HG02938 (cell line): ENCODE measurements around the gene ZBTB21.

ENCODE experiments used
- ATAC-seq: cut with Tn5 transposase; IDR thresholded peaks from one replicate; pipeline ENCODE4 v1.9.1; 2021; ENCODE audit warnings: mild to moderate bottlenecking, moderate library complexity; ENCODE audit not compliant: unreplicated experiment

ZBTB21 gene

GRCh38 chr21:42009831-42010506, at the start of gene ZBTB21:
Gene ZBTB21 (minus strand): TSS chr21:42010360. CDS start chr21:41994095, 16,265 bp downstream.
- ATAC-seq = peak; percentile 66

- ATAC-seq = no peak
These were observed 49.6 kb upstream of the ZBTB21 start for GRCh38 chr21:42059721-42060120.

GRCh38 chr21:42059141-42059540, 49.0 kb upstream of the ZBTB21 start:
- ATAC-seq = no peak

GRCh38 chr21:42058631-42059111, 48.5 kb upstream of the ZBTB21 start:
- no peak for ATAC-seq

DNA sequence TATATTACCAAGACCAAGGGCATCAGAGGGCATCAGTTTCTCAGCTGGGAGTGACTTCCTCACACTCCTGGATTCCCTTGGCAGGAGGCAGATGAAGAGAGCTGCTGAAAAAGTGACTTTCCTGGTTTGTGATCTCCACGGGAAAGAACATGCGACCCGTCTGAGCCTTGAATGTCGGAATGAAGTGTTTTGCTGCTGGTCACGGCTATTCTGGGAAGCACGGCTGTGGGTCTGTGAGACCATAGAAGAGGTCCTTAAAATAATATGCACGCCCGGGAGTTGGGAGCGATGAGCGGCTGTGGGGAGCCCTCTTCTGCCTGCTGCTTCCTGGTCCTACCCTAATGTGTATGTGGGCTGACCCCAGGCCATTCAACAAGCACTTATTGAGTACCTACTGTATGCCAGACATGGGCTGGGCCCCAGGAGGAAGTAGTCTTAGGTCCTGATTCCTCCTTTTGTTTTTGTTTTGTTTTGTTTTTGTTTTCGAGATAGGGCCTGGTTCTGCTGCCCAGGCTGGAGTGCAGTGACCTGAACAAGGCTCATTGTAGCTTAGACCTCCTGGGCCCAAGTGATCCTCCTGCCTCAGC, 47.8 kb upstream of the ZBTB21 start:
- no peak for ATAC-seq

GRCh38 chr21:42056996-42057689, 47.0 kb upstream of the ZBTB21 start:
- ATAC-seq = no peak

GRCh38 chr21:42056468-42056867, 46.3 kb upstream of the ZBTB21 start:
- ATAC-seq = no peak

DNA sequence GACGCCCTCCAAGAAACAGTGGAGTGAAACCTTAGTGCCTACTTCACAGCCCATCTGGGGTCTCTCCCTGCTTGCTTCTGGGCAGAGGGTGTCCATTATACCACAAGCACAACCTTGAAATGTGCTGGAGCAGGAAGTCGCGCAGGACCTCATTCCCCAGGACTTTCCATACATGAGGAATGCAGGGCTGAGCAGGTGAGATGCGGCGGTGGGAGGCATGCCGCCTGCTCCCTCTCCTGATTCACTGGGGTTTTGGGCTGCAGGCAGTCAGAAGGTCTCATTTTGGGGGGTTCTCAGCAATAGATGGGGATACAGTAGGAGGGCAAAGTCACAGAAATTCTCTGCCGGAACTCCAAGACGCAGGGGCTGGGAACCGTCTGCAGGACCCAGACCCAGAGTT, 45.3 kb upstream of the ZBTB21 start:
- ATAC-seq = no peak

- no peak for ATAC-seq
These were observed 41.6 kb upstream of the ZBTB21 start for GRCh38 chr21:42051788-42052187.

DNA sequence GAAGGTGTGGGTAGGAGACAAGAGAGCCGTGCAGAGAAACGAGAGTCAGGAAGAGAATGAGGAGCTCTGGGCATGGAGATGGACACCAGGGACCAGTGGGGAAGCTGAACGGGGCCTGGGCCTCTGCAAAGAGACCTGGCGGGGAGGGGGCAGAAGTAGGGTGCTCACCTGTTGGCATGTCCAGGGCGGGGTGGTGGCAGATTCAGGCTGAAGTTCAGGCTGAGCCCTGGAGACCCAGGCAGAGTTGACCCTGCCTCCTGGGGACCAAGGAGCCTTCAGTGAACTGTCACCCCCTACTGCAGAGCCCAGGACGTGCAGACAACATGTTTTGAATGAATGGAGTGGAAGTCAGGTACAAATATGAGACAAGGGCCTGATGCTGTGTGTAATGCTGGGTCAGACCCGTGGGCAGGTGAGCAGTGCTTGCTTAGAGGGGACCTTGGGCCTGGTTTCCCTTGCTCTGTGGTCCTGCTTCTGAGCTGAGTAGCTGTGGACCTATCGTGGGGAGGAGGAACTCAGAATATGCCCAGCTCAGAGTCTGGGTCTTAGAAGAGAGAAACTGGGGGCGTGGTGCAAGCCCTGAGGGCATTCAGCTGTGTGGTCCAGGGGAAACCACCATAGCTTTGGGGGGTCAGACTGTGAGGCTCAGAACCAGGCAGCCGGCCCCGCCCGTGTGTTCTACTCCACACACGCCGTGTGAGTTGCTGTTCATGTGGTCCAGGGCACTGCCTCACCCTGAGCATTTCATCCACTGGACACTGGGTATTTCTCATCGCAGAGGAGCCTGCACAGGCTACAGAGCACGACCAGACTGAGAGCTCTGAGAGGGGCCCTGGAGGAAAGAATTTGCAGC, 39.6 kb upstream of the ZBTB21 start:
- ATAC-seq = no peak

DNA sequence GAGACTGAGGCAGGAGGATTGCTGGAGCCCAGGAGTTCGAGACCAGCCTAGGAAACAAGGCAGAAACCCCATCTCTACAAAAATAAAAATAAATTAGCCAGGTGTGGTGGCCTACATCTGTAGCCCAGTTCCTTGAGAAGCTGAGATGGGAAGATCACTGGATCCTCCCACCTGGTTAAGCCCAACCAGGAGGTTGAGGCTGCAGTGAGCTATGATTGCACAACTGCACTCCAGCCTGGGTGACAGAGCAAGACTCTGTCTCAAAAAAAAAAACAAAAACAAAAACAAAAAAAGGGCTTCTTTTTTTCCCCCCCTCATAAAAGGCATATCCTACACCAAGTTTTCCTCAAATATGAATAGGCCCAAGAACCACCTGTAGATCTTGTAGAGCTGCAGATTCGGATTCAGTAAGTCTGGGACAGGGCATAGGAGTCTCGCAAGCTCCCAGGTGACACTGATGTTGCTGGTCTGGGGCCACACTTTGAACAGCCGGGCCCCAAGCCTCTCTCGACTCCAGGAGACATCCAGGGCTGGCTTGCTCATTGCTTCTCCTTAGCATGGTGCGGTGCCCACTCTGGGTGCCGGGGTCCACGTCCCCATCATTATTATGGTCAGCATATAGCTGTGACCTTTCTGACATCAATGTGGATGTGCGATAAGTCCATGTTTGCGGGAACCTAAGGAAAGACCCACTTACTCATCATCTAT, 38.9 kb upstream of the ZBTB21 start:
- ATAC-seq = no peak

- ATAC-seq = no peak
These were observed 37.9 kb upstream of the ZBTB21 start for GRCh38 chr21:42047821-42048613.

DNA sequence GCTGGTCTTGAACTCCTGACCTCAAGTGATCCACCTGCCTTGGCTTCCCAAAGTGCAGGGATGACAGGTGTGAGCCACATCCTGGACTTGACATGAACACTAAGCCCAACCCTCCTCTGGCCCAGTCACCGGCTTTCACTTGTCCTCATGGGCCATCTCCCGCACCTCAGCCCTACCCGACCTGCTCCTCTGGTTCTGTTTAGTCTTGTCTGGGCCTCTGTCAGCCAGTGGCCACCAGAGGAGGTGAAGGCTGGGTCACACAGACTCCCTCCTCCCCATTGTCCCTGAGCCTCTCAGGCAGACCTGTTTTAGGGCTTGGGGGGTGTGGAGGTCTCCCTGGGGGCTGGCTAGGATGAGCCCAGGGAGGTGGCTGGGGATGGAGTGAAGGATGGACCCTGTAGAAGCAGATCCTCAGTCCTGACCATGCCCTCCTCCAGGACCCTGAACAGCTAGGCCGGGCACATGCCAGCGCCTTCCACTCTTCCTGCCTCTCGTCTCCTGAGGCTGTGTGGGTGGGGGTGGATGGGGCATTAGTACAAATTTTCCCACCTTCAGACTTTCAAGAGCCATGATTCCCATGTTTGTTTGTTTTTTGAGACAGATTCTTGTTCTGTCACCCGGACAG, 34.8 kb upstream of the ZBTB21 start:
- ATAC-seq = no peak

GRCh38 chr21:42043961-42044360, 33.8 kb upstream of the ZBTB21 start:
- ATAC-seq = no peak

- no peak for ATAC-seq
These were observed 33.2 kb upstream of the ZBTB21 start for GRCh38 chr21:42043201-42043895.

- ATAC-seq = no peak
These were observed 32.5 kb upstream of the ZBTB21 start for GRCh38 chr21:42042651-42043050.

- ATAC-seq = no peak
These were observed 31.6 kb upstream of the ZBTB21 start for GRCh38 chr21:42041711-42042110.

- ATAC-seq = no peak
These were observed 31.1 kb upstream of the ZBTB21 start for GRCh38 chr21:42041246-42041645.
